Eye (tissue), 1 donor: ENCODE data around the gene AMOTL2.

Source experiments
- DNase-seq: peaks from one replicate; pipeline ENCODE4 v3.0.0-alpha.2; 2015

AMOTL2 gene

DNA sequence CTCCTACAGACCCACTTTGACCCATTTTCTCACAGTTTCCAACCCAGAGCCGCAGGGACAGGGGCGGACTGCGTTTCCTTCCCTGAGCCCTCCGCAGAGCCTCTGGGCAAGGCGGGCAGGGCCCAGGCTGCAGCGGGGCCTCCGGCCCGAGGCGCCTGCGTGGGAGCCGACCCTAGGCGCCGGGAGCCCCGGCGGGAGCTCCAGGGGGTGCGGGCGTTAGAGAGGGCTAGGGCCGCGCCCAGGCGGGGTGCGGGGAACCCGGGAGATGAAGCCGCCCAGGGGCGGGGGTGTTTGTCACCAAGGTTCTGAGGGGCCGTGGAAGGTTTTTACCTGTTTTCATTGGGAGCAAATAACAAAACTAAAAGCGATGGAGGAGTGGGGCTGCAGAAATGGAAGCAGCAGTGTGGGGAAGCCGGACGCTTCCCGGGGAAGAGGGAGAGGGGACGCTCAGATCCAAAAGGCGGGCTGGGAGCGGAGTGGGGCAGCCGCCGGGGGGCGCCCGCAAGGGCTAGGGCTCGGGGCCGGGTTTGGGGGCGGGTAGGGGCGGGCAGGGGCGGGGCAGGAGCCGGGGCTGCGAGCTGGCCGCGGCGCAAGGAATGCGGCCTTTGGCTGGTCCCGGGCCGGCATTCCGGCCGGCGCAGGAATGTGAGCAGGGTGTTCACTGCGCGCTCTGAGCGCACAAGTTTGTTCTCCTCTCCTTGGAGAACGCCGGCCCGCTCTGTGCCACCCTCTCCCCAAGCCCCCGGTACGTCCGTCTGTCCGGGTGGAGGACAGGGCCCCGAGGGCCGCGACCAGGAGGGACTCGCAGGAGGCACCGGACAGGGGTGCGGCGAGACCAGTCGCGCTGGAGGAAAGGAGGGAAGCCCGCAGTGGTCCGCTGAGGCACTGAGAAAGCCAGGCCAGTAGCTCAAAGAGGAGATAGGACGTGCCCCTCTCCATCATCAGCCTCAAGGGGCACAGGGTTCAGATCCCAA, 61.1 kb downstream of the AMOTL2 start:
- peak; percentile 82 for DNase-seq

DNA sequence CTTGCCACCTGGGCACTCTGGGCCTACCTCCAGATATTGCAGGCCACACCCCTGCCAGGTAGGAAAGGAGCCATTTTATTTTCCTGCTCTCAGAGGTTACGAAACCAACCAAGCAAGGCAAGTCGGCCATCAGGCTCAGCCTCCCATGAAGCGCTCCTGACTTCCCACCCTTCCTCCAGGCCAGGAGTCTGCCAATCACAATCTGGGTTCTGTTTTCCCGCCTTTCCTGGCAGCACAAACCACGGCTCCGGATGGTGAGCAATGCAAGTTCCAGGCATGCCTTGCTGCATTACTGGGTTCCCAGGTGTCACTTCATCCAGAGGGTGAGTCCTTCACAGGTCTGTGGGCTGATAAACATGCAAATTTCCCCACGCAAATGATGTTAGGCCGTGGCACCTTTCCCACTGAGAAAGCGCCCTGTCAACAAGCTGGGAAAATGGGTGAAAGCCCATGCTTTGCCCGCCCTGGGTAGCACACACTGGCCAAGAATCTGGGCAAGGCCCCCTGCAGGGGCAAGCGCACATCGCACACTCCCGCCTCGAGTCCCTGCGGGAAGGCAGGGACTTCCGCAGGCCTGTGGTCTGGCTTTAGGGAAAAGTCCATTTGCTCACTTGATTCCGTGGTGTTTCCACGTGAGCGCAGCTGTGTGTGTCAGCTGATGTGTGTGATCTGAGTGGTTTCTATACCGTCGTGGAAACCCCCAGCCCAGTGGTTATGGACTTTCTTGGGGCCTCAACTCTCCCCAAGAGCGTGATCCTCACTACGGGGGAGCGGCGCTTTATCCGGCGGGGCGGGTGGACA, 62.0 kb downstream of the AMOTL2 start:
- DNase-seq, result peak; percentile 65

DNA sequence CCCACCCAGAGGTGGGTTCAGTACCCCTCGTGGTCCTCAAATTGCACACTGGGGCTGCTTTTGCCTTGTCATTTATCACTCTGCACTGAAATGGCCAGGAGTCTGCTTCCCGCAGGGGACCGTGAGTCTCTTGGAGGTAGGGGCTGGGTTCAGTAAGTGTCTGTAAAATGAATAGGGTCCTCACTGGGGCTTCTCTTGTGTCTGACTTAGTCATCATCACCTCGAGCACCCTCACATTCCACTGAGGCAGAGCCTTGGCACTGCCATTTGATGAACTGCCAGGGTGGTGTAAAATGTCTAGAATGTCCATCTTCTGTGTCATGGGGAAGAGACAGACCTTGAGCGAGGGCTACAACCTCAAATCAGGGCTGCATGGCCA, 62.6 kb downstream of the AMOTL2 start:
- DNase-seq, result no peak

DNA sequence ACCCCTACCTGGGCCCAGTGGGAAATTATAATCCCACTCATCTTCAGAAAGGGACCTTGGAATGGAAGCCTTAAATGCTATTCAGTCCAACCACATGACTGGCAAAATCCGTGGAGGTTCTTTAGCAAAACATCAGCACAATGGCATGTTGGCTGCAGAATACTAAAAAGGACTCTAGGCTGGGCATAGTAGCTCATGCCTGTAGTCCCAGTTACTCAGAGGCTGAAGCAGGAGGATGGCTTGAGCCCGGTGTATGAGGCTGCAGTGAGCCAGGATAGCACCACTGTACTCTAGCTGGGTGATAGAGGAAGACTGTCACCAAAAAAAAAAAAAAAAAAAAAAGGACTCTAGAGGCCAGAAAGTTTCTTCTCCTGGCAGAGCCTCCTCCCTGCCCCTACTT, 63.0 kb downstream of the AMOTL2 start:
- no peak for DNase-seq

DNA sequence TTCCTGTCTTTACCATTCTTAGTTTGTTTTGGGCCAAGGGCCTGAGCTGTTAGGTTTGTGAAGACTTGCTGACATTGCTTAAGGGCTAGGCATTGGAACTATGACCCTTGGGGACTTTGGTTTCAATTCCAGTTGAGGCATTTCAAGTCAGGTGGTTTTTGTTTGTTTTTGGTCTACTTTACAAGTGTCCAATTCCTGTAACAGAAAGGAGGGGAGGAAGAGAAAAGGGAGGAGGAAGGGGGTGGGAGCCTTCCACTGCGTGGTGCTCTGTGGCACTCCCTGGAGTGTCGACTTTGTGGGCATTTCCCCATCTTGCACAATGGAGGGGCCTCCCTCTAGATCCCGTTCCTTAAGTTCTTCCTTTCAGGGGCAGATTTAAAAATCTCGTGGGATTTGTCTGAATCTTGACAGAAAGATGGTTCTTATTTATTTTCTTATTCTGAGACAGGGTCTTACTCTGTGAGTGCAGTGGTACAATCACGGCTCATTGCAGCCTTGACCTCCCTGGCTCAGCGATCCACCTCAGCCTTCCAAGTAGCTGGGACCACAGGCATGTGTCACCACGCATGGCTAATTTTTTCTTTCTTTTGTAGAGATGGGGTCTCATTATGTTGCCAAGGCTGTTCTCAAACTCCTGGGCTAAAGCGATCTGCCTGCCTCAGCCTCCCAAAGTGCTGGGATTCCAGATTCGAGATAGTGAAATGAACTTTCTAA, 64.1 kb downstream of the AMOTL2 start:
- DNase-seq, result no peak

DNA sequence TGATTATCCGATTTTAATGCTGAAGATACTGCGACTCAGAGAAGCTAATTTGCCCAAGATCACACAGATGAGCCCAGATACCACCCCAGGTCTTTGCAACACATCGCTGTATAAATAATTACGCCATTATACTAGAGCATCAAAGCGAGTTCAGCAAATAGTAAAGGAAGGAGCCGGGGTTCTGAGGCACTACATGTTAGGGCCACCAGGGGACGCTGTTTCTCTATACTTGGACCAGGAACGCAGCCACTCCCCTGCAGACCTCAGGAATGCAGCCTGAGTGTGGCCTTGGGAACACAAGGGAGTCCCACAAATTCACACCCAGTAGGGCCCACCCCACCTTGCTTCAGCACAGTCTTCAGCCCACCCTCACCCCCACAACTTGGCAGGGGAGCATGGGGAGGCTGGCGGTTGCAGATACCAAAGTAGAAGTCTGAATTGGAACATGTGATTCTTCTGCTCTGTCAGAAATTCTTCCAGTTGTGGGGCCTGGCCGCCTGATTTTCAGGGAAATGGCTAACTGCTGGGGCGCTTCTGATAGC, 65.8 kb downstream of the AMOTL2 start:
- DNase-seq, result peak; percentile 96

DNA sequence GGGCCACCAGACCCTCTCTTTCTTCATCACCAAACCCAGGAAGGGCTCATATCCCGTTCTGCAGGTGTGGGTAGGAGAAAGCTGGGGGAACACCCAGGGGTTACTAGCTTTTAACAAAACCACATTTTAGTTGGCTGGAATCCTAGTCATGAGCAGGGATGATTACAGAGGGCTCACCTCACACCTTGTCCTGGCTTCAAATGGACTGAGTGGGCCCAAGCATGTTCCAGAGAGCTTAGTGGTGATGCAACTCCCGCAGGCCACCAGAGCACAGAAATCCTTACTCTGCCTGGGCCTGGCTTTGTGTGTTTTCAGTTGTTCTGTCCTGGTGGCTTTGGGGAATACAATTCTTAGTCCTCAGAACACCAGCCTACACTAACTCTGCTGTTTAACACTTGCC, 66.8 kb downstream of the AMOTL2 start:
- DNase-seq, result no peak

DNA sequence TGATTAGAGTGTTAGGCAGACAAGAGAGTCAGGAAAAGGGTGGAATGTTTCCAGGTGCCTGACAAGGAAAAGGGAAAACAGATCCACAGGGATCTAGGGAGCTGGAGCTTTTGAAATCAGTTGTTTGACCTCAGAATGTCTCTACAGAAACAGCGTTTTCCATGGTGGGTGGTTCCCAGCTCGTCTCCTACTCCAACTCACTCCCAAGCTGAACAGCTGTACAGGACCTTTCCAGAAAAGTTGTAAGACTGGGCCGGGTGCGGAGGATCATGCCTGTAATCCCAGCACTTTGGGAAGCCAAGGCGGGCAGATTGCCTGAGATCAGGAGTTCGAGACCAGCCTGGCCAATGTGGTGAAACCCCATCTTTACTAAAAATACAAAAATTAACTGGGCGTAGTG, 67.9 kb downstream of the AMOTL2 start:
- DNase-seq, result no peak
